ENCODE data around the gene BCAS1. TPM values are rescaled to one million over a fixed set of nuclear protein-coding genes. Genes with fewer than 3 reads are reported as not detected.

BCAS1 gene
- total RNA-seq, 2 experiments from 2014 or later: 0.16 to 0.19 TPM

GRCh38 chr20:53895385-53895755 is 175.0 kb downstream of the BCAS1 start:
- H3K27ac ChIP-seq (ENCODE audit: low read depth, low read length, poor library complexity, severe bottlenecking): peak overlapping the region; percentile 94
- ChIA-PET CTCF (ENCODE audit: unreplicated experiment) (interaction anchor here (0.6 to 1.9 kb wide), 5 partner anchors 11 to 313 kb away, joined by 3 to 11 read pairs (median 7); no protein-coding TSS in a partner anchor), POLR2A (interaction anchor here (0.6 to 8.8 kb wide), 19 partner anchors 8 to 1792 kb away, joined by 3 to 98 read pairs (median 6); no protein-coding TSS in a partner anchor)
- intact Hi-C loops (cut with micrococcal nuclease; ENCODE audit: unreplicated experiment): loop anchor here (2.0 kb wide), 1 partner anchor 57 kb away; no protein-coding TSS in a partner anchor
- peak overlapping the region; percentile 69 for H3K4me2 ChIP-seq (ENCODE audit: low read length)
- TF ChIP-seq EZH2phosphoT487 (IDR thresholded peaks at IDR 0.05; ENCODE audit: borderline replicate concordance, low read depth, low read length): no peak
- TF ChIP-seq, protein P1, sequence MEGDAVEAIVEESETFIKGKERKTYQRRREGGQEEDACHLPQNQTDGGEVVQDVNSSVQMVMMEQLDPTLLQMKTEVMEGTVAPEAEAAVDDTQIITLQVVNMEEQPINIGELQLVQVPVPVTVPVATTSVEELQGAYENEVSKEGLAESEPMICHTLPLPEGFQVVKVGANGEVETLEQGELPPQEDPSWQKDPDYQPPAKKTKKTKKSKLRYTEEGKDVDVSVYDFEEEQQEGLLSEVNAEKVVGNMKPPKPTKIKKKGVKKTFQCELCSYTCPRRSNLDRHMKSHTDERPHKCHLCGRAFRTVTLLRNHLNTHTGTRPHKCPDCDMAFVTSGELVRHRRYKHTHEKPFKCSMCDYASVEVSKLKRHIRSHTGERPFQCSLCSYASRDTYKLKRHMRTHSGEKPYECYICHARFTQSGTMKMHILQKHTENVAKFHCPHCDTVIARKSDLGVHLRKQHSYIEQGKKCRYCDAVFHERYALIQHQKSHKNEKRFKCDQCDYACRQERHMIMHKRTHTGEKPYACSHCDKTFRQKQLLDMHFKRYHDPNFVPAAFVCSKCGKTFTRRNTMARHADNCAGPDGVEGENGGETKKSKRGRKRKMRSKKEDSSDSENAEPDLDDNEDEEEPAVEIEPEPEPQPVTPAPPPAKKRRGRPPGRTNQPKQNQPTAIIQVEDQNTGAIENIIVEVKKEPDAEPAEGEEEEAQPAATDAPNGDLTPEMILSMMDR (conservative IDR thresholded peaks at IDR 0.05; ENCODE audit: low read length): no peak
- no peaks in the 10 kb centered on the region for H3K9me2 ChIP-seq (ENCODE audit: insufficient read depth, low read length)
- no peaks in the 10 kb centered on the region for H3K36me3 ChIP-seq (ENCODE audit: insufficient read depth, low read length)
- no peaks in the 10 kb centered on the region for H3K9me3 ChIP-seq (ENCODE audit: low read length)
- no peaks in the 10 kb centered on the region for H4K20me1 ChIP-seq (ENCODE audit: insufficient read depth, low read length)
- peak overlapping the region; percentile 45 for H3K4me3 ChIP-seq (ENCODE audit: low read depth, low read length, poor library complexity, severe bottlenecking)
- DNase-seq (ENCODE audit: low spot score): peak; percentile 54
- H3K79me2 ChIP-seq (ENCODE audit: insufficient read depth, low read depth, low read length): no peaks in the 10 kb centered on the region
- BruUV-seq (replicated peaks): no TSS peak
- H2AFZ ChIP-seq (ENCODE audit: low read length): peak overlapping the region; percentile 58
- peaks cover 95% of the 10 kb centered on the region for H3K4me1 ChIP-seq (ENCODE audit: insufficient read depth, low read length, poor library complexity, severe bottlenecking)

DNA sequence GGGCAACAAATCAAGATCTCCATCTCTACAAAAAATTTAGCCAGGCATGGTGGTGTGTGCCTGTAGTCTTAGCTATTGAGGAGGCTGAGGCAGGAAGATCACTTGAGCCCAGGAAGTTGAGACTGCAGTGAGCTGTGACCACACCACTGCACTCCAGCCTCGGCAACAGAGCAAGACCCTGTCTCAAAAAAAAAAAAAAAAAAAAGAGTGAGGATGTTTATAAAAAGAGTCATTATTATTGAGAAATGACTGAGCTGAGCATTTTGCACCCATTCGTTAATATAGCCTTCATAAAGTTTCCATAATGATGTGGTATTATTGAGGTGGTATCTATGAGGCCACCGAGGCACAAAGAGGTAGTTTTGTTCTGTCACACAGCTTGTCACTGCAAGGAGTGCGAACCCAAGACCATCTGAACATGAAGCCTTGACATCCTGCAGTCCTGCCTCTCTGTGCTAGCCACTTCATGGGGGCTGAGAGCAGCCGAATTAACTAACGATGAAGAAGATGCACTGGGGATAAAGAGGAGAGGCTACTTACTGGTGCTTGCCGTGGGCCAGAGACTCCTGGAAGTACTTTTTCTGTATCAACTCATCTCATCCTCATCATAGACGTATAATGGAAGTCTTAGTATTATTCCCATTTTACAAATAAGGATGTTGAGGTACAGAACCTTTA is 175.5 kb downstream of the BCAS1 start:
- no peaks in the 10 kb centered on the region for H4K20me1 ChIP-seq (ENCODE audit: insufficient read depth, low read length)
- H3K36me3 ChIP-seq (ENCODE audit: insufficient read depth, low read length): no peaks in the 10 kb centered on the region
- H3K27ac ChIP-seq (ENCODE audit: low read depth, low read length, poor library complexity, severe bottlenecking): peak overlapping the region; percentile 94
- H2AFZ ChIP-seq (ENCODE audit: low read length): peak overlapping the region; percentile 58; the same call in 1 of the 2 replicates
- ChIA-PET POLR2A (interaction anchor here (0.6 to 8.8 kb wide), 33 partner anchors 8 to 1791 kb away, joined by 3 to 98 read pairs (median 5); no protein-coding TSS in a partner anchor), CTCF (ENCODE audit: unreplicated experiment) (interaction anchor here (0.6 to 1.9 kb wide), 5 partner anchors 12 to 312 kb away, joined by 3 to 11 read pairs (median 7); no protein-coding TSS in a partner anchor)
- TF ChIP-seq EZH2phosphoT487 (IDR thresholded peaks at IDR 0.05; ENCODE audit: borderline replicate concordance, low read depth, low read length): no peak
- TF ChIP-seq, protein P1 (conservative IDR thresholded peaks at IDR 0.05; ENCODE audit: low read length): no peak
- H3K4me1 ChIP-seq (ENCODE audit: insufficient read depth, low read length, poor library complexity, severe bottlenecking): peaks cover 92% of the 10 kb centered on the region
- H3K9me2 ChIP-seq (ENCODE audit: insufficient read depth, low read length): no peaks in the 10 kb centered on the region
- no TSS peak for BruUV-seq (replicated peaks)
- no peaks in the 10 kb centered on the region for H3K9me3 ChIP-seq (ENCODE audit: low read length)
- peak overlapping the region; percentile 45 for H3K4me3 ChIP-seq (ENCODE audit: low read depth, low read length, poor library complexity, severe bottlenecking)
- peak; percentile 72 for DNase-seq (ENCODE audit: low spot score)
- peak overlapping the region; percentile 69 for H3K4me2 ChIP-seq (ENCODE audit: low read length)
- no peaks in the 10 kb centered on the region for H3K79me2 ChIP-seq (ENCODE audit: insufficient read depth, low read depth, low read length)
- intact Hi-C loops (cut with micrococcal nuclease; ENCODE audit: unreplicated experiment): loop anchor here (1.0 to 2.0 kb wide), 2 partner anchors 20 to 56 kb away; no protein-coding TSS in a partner anchor

Small RNA genes within 50 kb of the gene (microRNA-seq; reads per million reads assigned to microRNA genes)
- not detected for gene MIR4756 (ENCODE audit: borderline replicate concordance)

Small RNA genes within 50 kb of the gene (small RNA-seq; reads per million reads assigned to genes)
- not detected for gene MIR4756

Other genes starting within 250 kb of the BCAS1 start
- gene CYP24A1, start 103.4 kb upstream of the BCAS1 start, total RNA-seq (2014; rRNA removed; shearing (Covaris generic)): not detected in 2 replicates
- gene CYP24A1, start 103.4 kb upstream of the BCAS1 start, total RNA-seq (2022): not detected in 2 replicates
- gene PFDN4, start 137.5 kb upstream of the BCAS1 start, total RNA-seq (2014; rRNA removed; shearing (Covaris generic)): 40.7 and 52.5 TPM in 2 replicates
- gene PFDN4, start 137.5 kb upstream of the BCAS1 start, total RNA-seq (2022): 29.7 and 36.8 TPM in 2 replicates